ENCODE measurements around the gene CCDC33. TPM values are rescaled to one million over a fixed set of nuclear protein-coding genes. Genes with fewer than 3 reads are reported as not detected.

CCDC33 gene
- total RNA-seq, 2 experiments from 2014 or later: not detected

DNA sequence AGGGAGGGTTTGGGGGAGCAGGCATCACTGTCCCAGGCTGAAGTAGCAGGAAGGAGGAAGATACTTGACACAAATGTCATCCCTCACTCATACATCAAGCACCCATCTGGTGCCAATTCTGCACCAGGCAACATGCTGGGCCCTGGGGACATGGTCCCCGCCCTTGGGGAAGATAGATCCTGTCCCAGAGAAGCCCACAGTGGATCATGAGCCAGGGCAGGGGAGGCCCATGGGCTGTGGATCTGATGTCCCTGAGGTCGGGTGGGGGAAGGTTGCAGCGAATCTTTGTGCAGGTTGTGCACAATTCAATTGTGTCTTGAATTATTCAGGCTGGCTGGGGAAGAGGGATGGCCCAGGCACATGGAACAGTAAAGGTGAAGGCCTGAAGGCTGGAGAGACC lies 6.4 kb upstream of the CCDC33 start:
- ChIA-PET POLR2A (no interaction called here), CTCF (no interaction called here)
- Mint-ChIP-seq H3K4me3 (no peak overlapping the region), H3K36me3 (ENCODE audit: low read depth) (no peaks in the 10 kb centered on the region), H3K4me1 (no peaks in the 10 kb centered on the region), H3K27me3 (peaks cover 9% of the 10 kb centered on the region), H3K9me3 (no peaks in the 10 kb centered on the region), H3K27ac (no peak overlapping the region)
- no peak for DNase-seq

DNA sequence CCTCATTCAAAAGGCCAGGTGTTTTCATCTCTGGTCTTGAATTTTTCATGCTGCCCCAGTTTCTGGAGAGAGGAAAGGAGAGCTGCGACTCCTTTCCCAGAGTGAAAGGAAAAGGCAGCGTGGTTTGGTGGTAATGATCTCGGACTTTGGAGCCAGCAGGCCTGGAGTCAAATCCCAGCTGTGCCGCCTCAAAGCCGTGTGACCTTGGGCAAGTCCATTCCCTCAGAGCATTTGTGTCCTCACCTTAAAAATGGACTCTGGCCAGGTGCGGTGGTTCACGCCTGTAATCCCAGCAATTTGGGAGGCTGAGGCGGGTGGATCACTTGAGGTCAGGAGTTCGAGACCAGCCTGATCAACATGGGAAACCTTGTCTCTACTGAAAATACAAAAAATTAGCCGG lies 4.7 kb upstream of the CCDC33 start:
- no peaks in the 10 kb centered on the region for H3K4me1 Mint-ChIP-seq
- H3K9me3 Mint-ChIP-seq: no peaks in the 10 kb centered on the region
- no peaks in the 10 kb centered on the region for H3K36me3 Mint-ChIP-seq (ENCODE audit: low read depth)
- ChIA-PET POLR2A (no interaction called here), CTCF (no interaction called here)
- H3K4me3 Mint-ChIP-seq: no peak overlapping the region
- H3K27ac Mint-ChIP-seq: no peak overlapping the region
- H3K27me3 Mint-ChIP-seq: peaks cover 9% of the 10 kb centered on the region
- DNase-seq: no peak

DNA sequence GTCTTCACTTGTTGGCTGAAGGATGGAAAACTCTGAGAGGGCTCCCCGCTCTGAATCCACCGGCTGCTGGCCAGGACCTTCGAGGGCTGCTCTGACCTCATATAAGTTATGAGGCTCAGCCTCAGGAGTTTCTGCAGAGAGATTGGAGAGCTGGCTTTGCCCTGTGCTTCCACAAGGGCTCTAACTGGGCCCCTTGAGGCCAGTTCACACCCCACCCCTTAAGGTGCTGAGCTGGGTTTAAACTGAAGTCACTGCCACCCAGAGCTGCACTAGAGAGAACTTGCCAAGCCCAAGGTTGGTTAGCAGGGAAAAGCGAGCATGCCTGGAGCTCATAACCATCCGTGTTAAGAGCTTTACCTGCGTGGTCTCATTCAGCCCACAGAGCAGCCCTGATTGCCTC lies 2.8 kb upstream of the CCDC33 start:
- ChIA-PET POLR2A (no interaction called here), CTCF (no interaction called here)
- Mint-ChIP-seq H3K27me3 (peaks cover 8% of the 10 kb centered on the region), H3K4me1 (no peaks in the 10 kb centered on the region), H3K9me3 (no peaks in the 10 kb centered on the region), H3K27ac (no peak overlapping the region), H3K36me3 (ENCODE audit: low read depth) (no peaks in the 10 kb centered on the region), H3K4me3 (no peak overlapping the region)
- no peak for DNase-seq

GRCh38 chr15:74233851-74234597 lies 2.1 kb upstream of the CCDC33 start:
- H3K4me3 Mint-ChIP-seq: no peak overlapping the region
- no peaks in the 10 kb centered on the region for H3K4me1 Mint-ChIP-seq
- no peak overlapping the region for H3K27ac Mint-ChIP-seq
- ChIA-PET CTCF (interaction anchor here (0.6 kb wide), 1 partner anchor 108 kb away, joined by 3 read pairs; no protein-coding TSS in a partner anchor), POLR2A (no interaction called here)
- no peak for DNase-seq
- H3K9me3 Mint-ChIP-seq: no peaks in the 10 kb centered on the region
- H3K36me3 Mint-ChIP-seq (ENCODE audit: low read depth): no peaks in the 10 kb centered on the region
- peaks cover 8% of the 10 kb centered on the region for H3K27me3 Mint-ChIP-seq

DNA sequence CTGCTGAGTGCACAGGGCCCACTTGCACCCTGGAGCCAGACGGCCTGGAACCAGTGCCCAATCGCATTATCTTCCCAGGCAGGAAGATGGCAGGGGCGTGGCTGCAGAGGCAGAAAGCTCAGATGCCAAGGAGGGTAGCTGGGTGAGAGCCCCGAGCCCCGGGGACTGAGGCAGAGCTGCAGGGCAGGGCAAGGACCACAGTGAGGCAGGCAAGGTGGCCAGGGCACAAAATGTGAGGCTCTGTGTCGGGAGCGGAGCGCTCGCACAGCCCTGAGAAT lies 1.6 kb upstream of the CCDC33 start:
- POLR2A ChIA-PET: no interaction called here
- Mint-ChIP-seq H3K27me3 (peaks cover 6% of the 10 kb centered on the region), H3K4me1 (no peaks in the 10 kb centered on the region), H3K36me3 (ENCODE audit: low read depth) (no peaks in the 10 kb centered on the region), H3K27ac (no peak overlapping the region), H3K4me3 (no peak overlapping the region), H3K9me3 (no peaks in the 10 kb centered on the region)
- DNase-seq: no peak
- CTCF ChIA-PET: interaction anchor here (0.6 kb wide), 1 partner anchor 109 kb away, joined by 3 read pairs; no protein-coding TSS in a partner anchor

DNA sequence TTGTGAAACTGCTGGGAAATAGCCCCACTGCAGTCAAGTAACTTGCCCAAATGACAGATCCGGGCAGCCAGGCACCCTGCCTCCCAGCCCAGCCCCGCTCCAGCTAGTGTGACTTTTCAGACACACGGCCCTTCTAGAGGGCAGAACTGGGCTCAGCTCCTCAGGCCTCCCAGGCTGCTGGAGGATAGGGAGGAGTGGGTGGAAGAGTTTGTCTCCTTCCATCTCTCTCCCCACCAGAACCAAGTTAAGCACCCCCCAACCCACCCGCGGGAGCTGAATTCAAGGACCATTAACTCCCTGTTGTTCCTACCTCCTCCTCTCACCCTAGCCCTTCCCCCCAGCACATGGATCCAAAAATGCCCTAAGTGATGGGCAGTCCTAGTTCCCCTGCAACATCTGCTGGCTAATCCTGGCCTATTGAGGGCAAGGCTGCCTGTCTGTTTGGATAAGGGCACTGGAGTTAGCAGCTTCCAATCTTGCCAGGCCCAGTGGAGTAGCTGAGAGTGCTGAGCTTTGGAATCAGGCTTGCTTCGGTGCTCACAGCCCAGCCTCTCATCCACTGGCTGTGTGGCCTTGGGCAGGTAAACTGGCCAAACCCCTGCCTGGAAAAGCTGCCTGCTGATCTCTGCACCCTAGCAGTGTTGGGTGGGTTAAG lies 3.1 kb downstream of the CCDC33 start:
- no peaks in the 10 kb centered on the region for H3K4me1 Mint-ChIP-seq
- H3K27ac Mint-ChIP-seq: no peak overlapping the region
- peaks cover 14% of the 10 kb centered on the region for H3K27me3 Mint-ChIP-seq
- no peaks in the 10 kb centered on the region for H3K9me3 Mint-ChIP-seq
- CTCF ChIA-PET: interaction anchor here (1.8 kb wide), 1 partner anchor 83 kb away, joined by 3 read pairs; no protein-coding TSS in a partner anchor
- H3K36me3 Mint-ChIP-seq (ENCODE audit: low read depth): no peaks in the 10 kb centered on the region
- H3K4me3 Mint-ChIP-seq: no peak overlapping the region
- POLR2A ChIA-PET: no interaction called here
- DNase-seq: no peak

GRCh38 chr15:74240002-74240568 lies 4.0 kb downstream of the CCDC33 start:
- H3K9me3 Mint-ChIP-seq: no peaks in the 10 kb centered on the region
- H3K27me3 Mint-ChIP-seq: peaks cover 19% of the 10 kb centered on the region
- peaks cover 2% of the 10 kb centered on the region for H3K4me1 Mint-ChIP-seq
- ChIA-PET POLR2A (no interaction called here), CTCF (interaction anchor here (1.8 kb wide), 1 partner anchor 82 kb away, joined by 3 read pairs; no protein-coding TSS in a partner anchor)
- H3K27ac Mint-ChIP-seq: no peak overlapping the region
- no peak for DNase-seq
- H3K36me3 Mint-ChIP-seq (ENCODE audit: low read depth): no peaks in the 10 kb centered on the region
- no peak overlapping the region for H3K4me3 Mint-ChIP-seq

DNA sequence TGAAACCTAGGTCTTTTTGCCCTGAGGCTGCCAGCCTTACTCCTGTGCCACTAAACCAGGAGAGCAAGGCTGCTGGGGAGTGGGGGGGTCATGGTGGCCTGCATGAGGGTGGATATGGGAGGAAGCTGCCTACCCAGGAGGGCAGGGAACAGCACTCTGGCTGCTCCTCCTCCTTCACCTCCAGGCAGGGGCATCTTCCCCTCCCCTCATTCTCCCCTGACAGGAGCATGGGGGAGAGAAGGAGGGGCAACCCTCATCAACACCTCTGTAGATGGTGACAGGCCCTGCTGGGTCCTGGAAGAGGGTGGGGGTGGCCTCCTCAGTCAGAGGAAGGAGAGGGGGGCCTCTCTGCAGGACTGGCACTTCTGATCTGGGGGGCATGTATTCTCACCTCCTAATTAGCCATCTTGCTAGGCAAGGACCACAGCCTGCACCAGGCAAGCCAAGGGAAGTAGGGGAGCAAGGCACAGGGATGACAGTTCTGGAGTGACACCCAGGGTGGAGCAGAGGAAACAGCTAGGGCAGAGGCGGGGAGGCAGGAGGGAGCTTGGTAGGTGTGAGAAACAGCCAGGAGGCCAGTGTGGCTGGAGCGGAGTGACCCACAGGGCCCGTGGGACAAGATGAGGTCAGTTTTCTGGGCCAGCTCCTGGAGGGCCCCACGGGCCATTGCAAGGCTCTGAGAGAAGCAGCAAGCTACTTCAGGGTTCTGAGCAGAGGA lies 4.9 kb downstream of the CCDC33 start:
- H3K27ac Mint-ChIP-seq: no peak overlapping the region
- POLR2A ChIA-PET: no interaction called here
- H3K4me3 Mint-ChIP-seq: no peak overlapping the region
- CTCF ChIA-PET: no interaction called here
- no peak for DNase-seq
- H3K27me3 Mint-ChIP-seq: peaks cover 27% of the 10 kb centered on the region
- no peaks in the 10 kb centered on the region for H3K9me3 Mint-ChIP-seq
- H3K4me1 Mint-ChIP-seq: peaks cover 5% of the 10 kb centered on the region
- no peaks in the 10 kb centered on the region for H3K36me3 Mint-ChIP-seq (ENCODE audit: low read depth)

DNA sequence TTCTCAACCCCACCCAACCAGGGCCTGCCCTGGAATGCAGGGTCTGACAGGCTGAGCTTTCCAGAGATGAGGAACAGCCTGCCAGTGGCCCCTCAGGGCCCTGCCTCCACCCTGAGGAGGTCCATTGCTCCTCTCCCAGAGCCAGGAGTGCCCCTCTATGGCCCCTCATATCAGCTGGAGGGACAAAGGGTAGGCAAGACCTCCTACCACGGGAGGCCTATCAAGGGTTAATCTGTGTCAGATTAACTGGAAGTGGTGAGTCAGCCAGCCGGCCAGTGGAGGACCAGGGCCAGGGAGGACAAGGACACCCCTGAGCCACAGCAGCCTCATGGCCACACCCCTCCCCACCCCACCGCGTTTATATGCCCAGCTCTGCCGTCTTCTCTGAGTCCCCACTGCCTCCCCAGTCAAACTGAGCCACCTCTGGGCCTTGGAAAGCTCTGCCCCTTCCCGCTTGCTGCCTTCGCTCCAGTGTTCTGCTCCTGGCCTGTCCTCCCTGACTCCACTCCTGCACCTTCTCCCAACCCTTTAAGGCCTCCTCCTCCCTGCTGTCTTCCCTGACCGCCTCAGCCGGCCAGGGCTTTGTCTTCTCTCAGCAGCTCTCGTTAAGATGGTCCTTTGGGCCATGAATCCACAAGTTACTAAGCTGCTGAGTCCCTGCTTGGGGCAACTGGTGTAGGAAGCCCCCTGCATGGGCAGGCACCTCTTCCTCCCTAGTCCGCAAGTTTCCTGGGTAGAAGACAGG lies 6.5 kb downstream of the CCDC33 start:
- no peak for DNase-seq
- peaks cover 34% of the 10 kb centered on the region for H3K27me3 Mint-ChIP-seq

DNA sequence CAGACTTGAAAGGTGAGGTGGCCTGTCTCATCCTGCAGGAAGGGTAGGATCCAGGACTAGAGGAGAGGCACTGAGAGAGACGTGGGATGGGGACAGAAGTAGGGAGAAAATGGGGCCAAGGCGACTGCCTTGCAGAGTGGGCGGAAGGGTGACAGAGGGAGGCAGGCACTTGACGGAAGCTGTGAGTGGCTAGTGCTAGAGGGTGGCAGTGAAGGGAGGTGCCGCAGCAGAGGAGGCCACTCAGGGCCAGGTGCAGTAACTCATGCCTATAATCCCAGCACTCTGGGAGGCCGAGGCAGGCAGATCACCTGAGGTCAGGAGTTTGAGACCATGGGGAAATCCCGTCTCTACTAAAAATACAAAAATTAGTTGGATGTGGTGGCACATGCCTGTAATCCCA lies 7.3 kb downstream of the CCDC33 start:
- Mint-ChIP-seq H3K36me3 (ENCODE audit: low read depth) (no peaks in the 10 kb centered on the region), H3K27me3 (peaks cover 34% of the 10 kb centered on the region), H3K4me1 (peaks cover 5% of the 10 kb centered on the region), H3K4me3 (no peak overlapping the region), H3K9me3 (no peaks in the 10 kb centered on the region), H3K27ac (no peak overlapping the region)
- CTCF ChIA-PET: no interaction called here
- DNase-seq: no peak
- POLR2A ChIA-PET: no interaction called here

More for the DNA sequence above, 6.5 kb downstream of the CCDC33 start:
- CTCF ChIA-PET: no interaction called here
- POLR2A ChIA-PET: no interaction called here
- Mint-ChIP-seq H3K36me3 (ENCODE audit: low read depth) (no peaks in the 10 kb centered on the region), H3K4me3 (no peak overlapping the region), H3K27ac (no peak overlapping the region), H3K9me3 (no peaks in the 10 kb centered on the region), H3K4me1 (peaks cover 5% of the 10 kb centered on the region)

GRCh38 chr15:74244822-74245341 lies 8.8 kb downstream of the CCDC33 start:
- H3K4me3 Mint-ChIP-seq: no peak overlapping the region
- H3K27me3 Mint-ChIP-seq: peaks cover 34% of the 10 kb centered on the region
- ChIA-PET CTCF (interaction anchor here (0.9 kb wide), 1 partner anchor 195 kb away, joined by 3 read pairs; no protein-coding TSS in a partner anchor), POLR2A (no interaction called here)
- no peaks in the 10 kb centered on the region for H3K9me3 Mint-ChIP-seq
- no peak overlapping the region for H3K27ac Mint-ChIP-seq
- H3K4me1 Mint-ChIP-seq: peaks cover 5% of the 10 kb centered on the region
- no peaks in the 10 kb centered on the region for H3K36me3 Mint-ChIP-seq (ENCODE audit: low read depth)
- DNase-seq: no peak

DNA sequence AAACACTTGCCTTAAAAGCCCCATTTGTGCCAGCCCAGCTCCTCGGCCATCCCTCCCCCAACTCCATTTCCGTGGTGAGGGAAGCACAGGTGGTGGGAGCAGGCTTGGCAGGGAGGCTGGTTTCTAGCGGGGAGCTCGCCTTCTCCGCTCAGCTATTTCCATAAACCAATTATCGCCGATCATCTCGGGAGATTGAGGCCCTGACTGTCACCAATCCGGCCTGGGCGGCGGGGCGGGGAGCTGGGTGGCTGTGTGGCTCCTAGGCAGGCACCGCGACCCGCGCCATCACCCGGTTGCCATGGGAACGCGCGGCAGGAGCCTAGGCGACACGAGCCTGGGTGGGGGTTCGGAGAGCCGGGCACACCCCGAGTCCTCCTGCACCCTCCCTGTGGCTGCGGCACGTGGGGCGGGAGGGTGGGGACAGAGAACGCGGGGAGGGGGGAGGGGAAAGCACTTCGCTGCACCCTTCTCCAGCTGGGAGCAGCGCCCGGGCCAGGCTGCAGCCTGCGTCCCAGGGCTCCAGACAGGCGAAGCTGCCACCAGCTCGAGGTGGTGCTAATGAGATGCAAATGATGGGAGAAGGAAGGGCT lies 9.3 kb downstream of the CCDC33 start:
- ChIA-PET CTCF (interaction anchor here (0.9 kb wide), 1 partner anchor 196 kb away, joined by 3 read pairs; no protein-coding TSS in a partner anchor), POLR2A (no interaction called here)
- Mint-ChIP-seq H3K27ac (no peak overlapping the region), H3K4me1 (peaks cover 5% of the 10 kb centered on the region), H3K27me3 (peaks cover 35% of the 10 kb centered on the region), H3K36me3 (ENCODE audit: low read depth) (no peaks in the 10 kb centered on the region), H3K4me3 (no peak overlapping the region), H3K9me3 (no peaks in the 10 kb centered on the region)
- peak; percentile 30 for DNase-seq

Measured in activated CD4-positive, alpha-beta memory T cell treated with anti-CD3 and anti-CD28 coated beads, Interleukin-2, amount 10 ng/mL, durations not matched to agents 7 days and 5 days (primary cell).